ENCODE measurements around the gene RASD2. TPM values are rescaled to one million over a fixed set of nuclear protein-coding genes. Genes with fewer than 3 reads are reported as not detected.

The RASD2 gene
- polyA plus RNA-seq, 1 experiment = 1.2 TPM

Other genes starting within 250 kb of the RASD2 start
- 63.7 and 124 TPM in 2 replicates for gene TOM1, start 240.9 kb upstream of the RASD2 start, polyA plus RNA-seq (2011; rRNA removed)
- 43.0 and 71.2 TPM in 2 replicates for gene HMOX1, start 159.7 kb upstream of the RASD2 start, polyA plus RNA-seq (2011; rRNA removed)
- gene MCM5, start 140.7 kb upstream of the RASD2 start, polyA plus RNA-seq (2011; rRNA removed) = 19.4 and 34.6 TPM in 2 replicates
- gene MB, start 76.5 kb downstream of the RASD2 start, polyA plus RNA-seq (2011; rRNA removed) = 0.06 TPM in 1 of 2 replicates, not detected in the other
- gene APOL6, start 107.6 kb downstream of the RASD2 start, polyA plus RNA-seq (2011; rRNA removed) = 9.5 and 14.2 TPM in 2 replicates
- not detected in 2 replicates for gene APOL5, start 177.0 kb downstream of the RASD2 start, polyA plus RNA-seq (2011; rRNA removed)

Data from BJ (cell line).